ENCODE results near the gene CCDC74B.
"Not testable (repeated sequence)": the region's sequence is repeated elsewhere in the genome, so short reads cannot be mapped to it uniquely, and the experiment has no call there.

DNA sequence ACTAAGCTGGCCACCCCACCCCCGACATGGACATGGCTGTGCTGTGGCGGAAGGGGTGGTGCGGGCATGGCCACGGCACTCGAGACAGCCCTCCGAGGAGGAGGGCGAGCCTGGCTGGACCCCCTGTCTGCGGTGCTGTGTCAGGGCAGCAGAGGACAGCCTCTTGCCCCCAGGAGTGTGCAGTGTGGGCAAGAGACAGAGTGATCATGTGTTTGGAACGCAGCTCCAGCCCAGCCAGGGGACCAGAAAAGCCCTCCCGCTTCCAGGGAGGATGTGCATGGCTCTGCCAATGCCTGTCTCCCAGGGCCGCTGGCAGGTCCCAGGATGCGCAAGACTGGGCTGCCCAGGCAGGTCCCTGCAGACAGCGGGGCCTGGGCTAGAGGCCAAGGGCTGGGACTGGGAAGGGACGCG is 6.1 kb downstream of the CCDC74B start:
- TF ChIP-seq, protein P1, sequence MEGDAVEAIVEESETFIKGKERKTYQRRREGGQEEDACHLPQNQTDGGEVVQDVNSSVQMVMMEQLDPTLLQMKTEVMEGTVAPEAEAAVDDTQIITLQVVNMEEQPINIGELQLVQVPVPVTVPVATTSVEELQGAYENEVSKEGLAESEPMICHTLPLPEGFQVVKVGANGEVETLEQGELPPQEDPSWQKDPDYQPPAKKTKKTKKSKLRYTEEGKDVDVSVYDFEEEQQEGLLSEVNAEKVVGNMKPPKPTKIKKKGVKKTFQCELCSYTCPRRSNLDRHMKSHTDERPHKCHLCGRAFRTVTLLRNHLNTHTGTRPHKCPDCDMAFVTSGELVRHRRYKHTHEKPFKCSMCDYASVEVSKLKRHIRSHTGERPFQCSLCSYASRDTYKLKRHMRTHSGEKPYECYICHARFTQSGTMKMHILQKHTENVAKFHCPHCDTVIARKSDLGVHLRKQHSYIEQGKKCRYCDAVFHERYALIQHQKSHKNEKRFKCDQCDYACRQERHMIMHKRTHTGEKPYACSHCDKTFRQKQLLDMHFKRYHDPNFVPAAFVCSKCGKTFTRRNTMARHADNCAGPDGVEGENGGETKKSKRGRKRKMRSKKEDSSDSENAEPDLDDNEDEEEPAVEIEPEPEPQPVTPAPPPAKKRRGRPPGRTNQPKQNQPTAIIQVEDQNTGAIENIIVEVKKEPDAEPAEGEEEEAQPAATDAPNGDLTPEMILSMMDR (IDR thresholded peaks at IDR 0.05 in 8 of 11, conservative IDR thresholded peaks at IDR 0.05 in 3 of 11): not testable (repeated sequence)
- TF ChIP-seq POLR2AphosphoS5 (IDR thresholded peaks at IDR 0.05): not testable (repeated sequence)
